GM18498 (cell line): Measurements from ENCODE around the gene MAOB.

Experiments used
- ATAC-seq: cut with Tn5 transposase; IDR thresholded peaks from one replicate; pipeline ENCODE4 v1.9.1; 2021; ENCODE audit warnings: mild to moderate bottlenecking, moderate library complexity; ENCODE audit not compliant: unreplicated experiment

Gene MAOB

GRCh38 chrX:43861750-43862149, 20.5 kb downstream of the MAOB start:
- no peak for ATAC-seq

- ATAC-seq, result no peak
These were observed 21.4 kb downstream of the MAOB start for GRCh38 chrX:43860646-43861370.

- ATAC-seq, result no peak
These were observed 28.9 kb downstream of the MAOB start for GRCh38 chrX:43853225-43853828.

GRCh38 chrX:43850629-43851028, 31.6 kb downstream of the MAOB start:
- no peak for ATAC-seq

- ATAC-seq, result no peak
These were observed 33.1 kb downstream of the MAOB start for GRCh38 chrX:43849173-43849572.

GRCh38 chrX:43847352-43847751, 34.9 kb downstream of the MAOB start:
- no peak for ATAC-seq

- ATAC-seq, result no peak
These were observed 35.7 kb downstream of the MAOB start for GRCh38 chrX:43846558-43846957.

GRCh38 chrX:43845776-43846175, 36.5 kb downstream of the MAOB start:
- no peak for ATAC-seq

GRCh38 chrX:43840265-43840664, 42.0 kb downstream of the MAOB start:
- no peak for ATAC-seq

- ATAC-seq, result no peak
These were observed 45.6 kb downstream of the MAOB start for GRCh38 chrX:43836435-43837184.

GRCh38 chrX:43835559-43835958, 46.7 kb downstream of the MAOB start:
- no peak for ATAC-seq

- ATAC-seq, result no peak
These were observed 54.5 kb downstream of the MAOB start for GRCh38 chrX:43827791-43828190.

- no peak for ATAC-seq
These were observed 60.2 kb downstream of the MAOB start for GRCh38 chrX:43822014-43822413.

GRCh38 chrX:43817444-43817843, 64.8 kb downstream of the MAOB start:
- ATAC-seq, result no peak

GRCh38 chrX:43815209-43815608, 67.0 kb downstream of the MAOB start:
- ATAC-seq, result no peak

- no peak for ATAC-seq
These were observed 68.4 kb downstream of the MAOB start for GRCh38 chrX:43813898-43814297.

- ATAC-seq, result no peak
These were observed 68.9 kb downstream of the MAOB start for GRCh38 chrX:43813319-43813718.

- ATAC-seq, result no peak
These were observed 72.8 kb downstream of the MAOB start for GRCh38 chrX:43809463-43809862.

- ATAC-seq, result no peak
These were observed 74.0 kb downstream of the MAOB start for GRCh38 chrX:43808231-43808630.

GRCh38 chrX:43805579-43805978, 76.7 kb downstream of the MAOB start:
- no peak for ATAC-seq

- ATAC-seq, result no peak
These were observed 78.2 kb downstream of the MAOB start for GRCh38 chrX:43804021-43804420.
